GM12891 (cell line): ENCODE results near the gene EIF4G3.

Source experiments
- PAX5 ChIP-seq: IDR thresholded peaks from 2 replicates; pipeline ENCODE4 v1.6.1; 2011; ENCODE audit warnings: low read length, moderate library complexity, mild to moderate bottlenecking; ENCODE audit not compliant: insufficient read depth, severe bottlenecking
- POLR2A ChIP-seq: IDR thresholded peaks from 2 replicates; pipeline ENCODE4 v1.6.1; 2011; ENCODE audit warnings: low read depth, low read length, control low read depth
- POLR2AphosphoS5 ChIP-seq: IDR thresholded peaks from 2 replicates; pipeline ENCODE4 v1.6.1; 2011; ENCODE audit warnings: low read depth, low read length, control low read depth
- POU2F2 ChIP-seq: IDR thresholded peaks from 2 replicates; pipeline ENCODE4 v1.6.1; 2011; ENCODE audit warnings: low read depth, mild to moderate bottlenecking, control low read depth, low read length, moderate library complexity
- SPI1 ChIP-seq: IDR thresholded peaks from 2 replicates; pipeline ENCODE4 v1.6.1; 2011; ENCODE audit warnings: low read depth, low read length, control low read depth
- TAF1 ChIP-seq: IDR thresholded peaks from 2 replicates; pipeline ENCODE4 v1.6.1; 2011; ENCODE audit warnings: low read depth, low read length, control low read depth

DNA sequence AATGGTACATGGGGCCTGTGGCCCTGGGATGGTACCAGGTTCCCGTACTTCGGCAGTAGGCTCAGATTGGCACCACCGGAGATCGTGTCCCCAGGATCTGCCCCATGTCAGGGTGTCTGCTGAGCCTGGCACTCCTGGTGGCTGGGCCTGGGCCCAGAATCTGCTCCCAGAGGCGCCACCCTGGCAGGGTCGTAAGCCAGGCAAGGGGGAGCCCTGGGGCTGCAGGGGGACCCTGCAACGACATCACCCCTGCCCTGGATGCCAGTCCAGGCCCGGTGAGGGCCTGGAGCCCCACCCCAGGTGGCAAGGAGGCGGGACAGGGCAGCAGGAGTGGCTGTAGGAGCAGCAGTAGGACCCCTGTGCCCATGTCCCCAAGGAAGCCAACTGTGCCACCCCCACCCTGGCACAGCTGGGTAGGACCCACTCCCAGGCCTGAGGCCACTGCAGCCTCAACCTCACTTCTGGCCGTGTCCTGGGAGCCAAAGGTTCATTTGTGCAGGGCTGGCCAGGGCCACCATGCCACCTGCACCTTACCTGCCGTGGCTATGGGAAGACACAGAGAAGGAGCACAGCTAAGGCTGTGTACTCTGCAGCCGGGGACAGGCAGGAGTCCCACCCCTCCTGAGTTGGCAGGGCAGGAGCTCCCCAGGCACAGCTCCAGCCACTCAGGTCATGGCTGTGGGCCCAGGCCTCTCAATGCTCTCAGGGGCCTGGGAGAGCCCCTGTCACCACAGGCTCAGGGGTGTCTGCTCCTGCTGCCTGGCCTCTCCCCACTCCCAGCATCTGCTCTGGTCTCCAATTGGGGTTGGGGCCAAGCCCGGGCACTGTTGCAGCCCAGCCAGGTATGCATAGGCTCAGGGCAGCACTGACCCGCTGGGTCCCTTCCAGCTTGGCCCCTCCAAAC lies 141.7 kb downstream of the EIF4G3 start:
- TF ChIP-seq POLR2AphosphoS5, result no peak
- no peak for TF ChIP-seq POLR2A
- no peak for TF ChIP-seq SPI1
- TF ChIP-seq TAF1, result no peak
- no peak for TF ChIP-seq PAX5
- no peak for TF ChIP-seq POU2F2
